Uterus (tissue), 4 donors: ENCODE data around the gene GLOD4. TPM values are rescaled to one million over a fixed set of nuclear protein-coding genes. Genes with fewer than 3 reads are reported as not detected.

Experiments used
- DNase-seq, 2 donors: peaks; one replicate each; pipeline ENCODE4 v3.0.0-alpha.2; 2019 to 2020
- H3K27ac ChIP-seq, 2 donors: fragments of 200-600 bp; sonication (generic); 1 replicate in 1 of 2; 2 replicates in 1 of 2; pipeline ENCODE4 v1.5.1; 2016 to 2018
- H3K27me3 ChIP-seq, 2 donors: fragments of 200-600 bp; sonication (generic); one replicate each; pipeline ENCODE4 v1.5.1; 2018 to 2019; ENCODE audit warnings: control low read depth in 1 of 2
- H3K36me3 ChIP-seq, 2 donors: fragments of 200-600 bp; sonication (generic); one replicate each; pipeline ENCODE4 v1.5.1; 2019; ENCODE audit warnings: control low read depth in 1 of 2
- H3K4me1 ChIP-seq, 2 donors: fragments of 200-600 bp; sonication (generic); one replicate each; pipeline ENCODE4 v1.5.1; 2018 to 2019; ENCODE audit warnings: control low read depth in 1 of 2
- H3K4me3 ChIP-seq, 2 donors: fragments of 200-600 bp; sonication (generic); 1 replicate in 1 of 2; 2 replicates in 1 of 2; pipeline ENCODE4 v1.5.1; 2018 to 2019; ENCODE audit warnings: mild to moderate bottlenecking in 1 of 2
- H3K9me3 ChIP-seq, 2 donors: fragments of 200-600 bp; sonication (generic); one replicate each; pipeline ENCODE4 v1.5.1; 2019; ENCODE audit warnings: control low read depth in 1 of 2
- POLR2A ChIP-seq, 2 donors: fragments of 450-650 bp; IDR thresholded peaks; one replicate each; pipeline ENCODE4 v1.6.1; 2016; ENCODE audit warnings: antibody characterized with exemption in 2 of 2, mild to moderate bottlenecking in 1 of 2, moderate library complexity in 1 of 2
- intact Hi-C: fragments of 100-400 bp; cut with DNase I; formaldehyde crosslinking; loops from one replicate; pipeline ENCODE4 v1.15.1; 2023; ENCODE audit warnings: low total_unique reads
- total RNA-seq, 4 donors: library from RNA; depleted of rRNA in 3 of 4; stranded (reverse); fragments of >200 nt in 3 of 4; gene quantifications; one replicate each; pipeline versions ENCODE4 v1.1.0 to v1.2.4, GENCODE V29; 2014 to 2023
- TF ChIP-seq, protein P1 (sequence below), 4 experiments: fragments of 200-600 bp in 2 of 4; fragments of 450-650 bp in 2 of 4; sonication (generic) in 2 of 4; IDR thresholded peaks; one replicate each; pipeline ENCODE4 v1.5.1; 2016 to 2019; ENCODE audit warnings: antibody characterized with exemption in 4 of 4, mild to moderate bottlenecking in 2 of 4, moderate library complexity in 1 of 4
- donor health status: DM: yes; HTN: yes; CAD: no.

GLOD4 gene
- total RNA-seq, 4 donors from 2014 or later = 16.4 to 77.4 (median 35.8) TPM

DNA sequence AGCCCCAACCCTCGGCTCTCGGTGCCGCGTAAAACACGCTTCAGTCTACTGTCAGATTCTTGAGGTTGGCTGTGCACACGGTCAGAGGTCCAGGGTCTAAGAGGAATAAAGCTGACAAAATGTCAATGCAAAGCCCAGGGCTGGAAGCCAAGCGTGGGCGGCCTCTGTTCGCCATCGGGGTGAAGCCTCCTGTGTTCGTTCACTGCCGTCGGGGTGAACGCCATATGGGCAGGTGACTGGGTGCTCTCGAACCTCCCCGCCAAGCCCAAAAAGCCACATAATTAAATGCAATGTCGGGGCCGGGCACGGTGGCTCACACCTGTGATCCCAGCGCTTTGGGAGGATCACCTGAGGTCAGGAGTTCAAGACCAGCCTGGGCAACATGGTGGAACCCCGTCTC lies 44.7 kb upstream of the GLOD4 start:
- Histone ChIP-seq H3K9me3 (no peaks in the 10 kb centered on the region), H3K27me3 (no peaks in the 10 kb centered on the region), H3K4me3 (no peak overlapping the region), H3K4me1 (no peaks in the 10 kb centered on the region), H3K36me3 (no peaks in the 10 kb centered on the region), H3K27ac (no peak overlapping the region)
- intact Hi-C loops = no loop called here
- DNase-seq = no peak
- TF ChIP-seq, protein P1, sequence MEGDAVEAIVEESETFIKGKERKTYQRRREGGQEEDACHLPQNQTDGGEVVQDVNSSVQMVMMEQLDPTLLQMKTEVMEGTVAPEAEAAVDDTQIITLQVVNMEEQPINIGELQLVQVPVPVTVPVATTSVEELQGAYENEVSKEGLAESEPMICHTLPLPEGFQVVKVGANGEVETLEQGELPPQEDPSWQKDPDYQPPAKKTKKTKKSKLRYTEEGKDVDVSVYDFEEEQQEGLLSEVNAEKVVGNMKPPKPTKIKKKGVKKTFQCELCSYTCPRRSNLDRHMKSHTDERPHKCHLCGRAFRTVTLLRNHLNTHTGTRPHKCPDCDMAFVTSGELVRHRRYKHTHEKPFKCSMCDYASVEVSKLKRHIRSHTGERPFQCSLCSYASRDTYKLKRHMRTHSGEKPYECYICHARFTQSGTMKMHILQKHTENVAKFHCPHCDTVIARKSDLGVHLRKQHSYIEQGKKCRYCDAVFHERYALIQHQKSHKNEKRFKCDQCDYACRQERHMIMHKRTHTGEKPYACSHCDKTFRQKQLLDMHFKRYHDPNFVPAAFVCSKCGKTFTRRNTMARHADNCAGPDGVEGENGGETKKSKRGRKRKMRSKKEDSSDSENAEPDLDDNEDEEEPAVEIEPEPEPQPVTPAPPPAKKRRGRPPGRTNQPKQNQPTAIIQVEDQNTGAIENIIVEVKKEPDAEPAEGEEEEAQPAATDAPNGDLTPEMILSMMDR (IDR thresholded peaks at IDR 0.05) = no peak
- TF ChIP-seq POLR2A (IDR thresholded peaks at IDR 0.05) = no peak

DNA sequence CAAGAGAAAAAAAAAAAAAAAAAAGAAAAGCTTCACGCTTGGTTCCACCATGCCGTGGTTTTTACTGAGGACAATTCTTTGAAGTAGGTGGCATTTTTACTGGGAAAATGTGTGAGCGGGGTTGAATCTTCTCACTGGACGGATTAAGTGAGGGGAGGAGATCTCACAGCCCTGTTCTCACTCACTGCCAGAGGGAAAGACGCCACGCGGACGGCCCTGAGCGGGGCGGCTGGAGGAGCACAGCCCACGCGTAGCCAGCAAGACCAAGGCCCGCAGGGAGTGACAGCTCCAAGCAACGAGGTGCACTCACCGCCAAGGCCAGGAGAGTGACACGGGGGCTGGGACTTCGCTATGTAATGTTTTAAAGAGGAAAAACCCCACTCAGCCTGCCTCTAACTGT lies 43.1 kb upstream of the GLOD4 start:
- TF ChIP-seq, protein P1 (IDR thresholded peaks at IDR 0.05) = peak in 1 of 4 experiments; percentile 12
- TF ChIP-seq POLR2A (IDR thresholded peaks at IDR 0.05) = no peak
- H3K4me3 ChIP-seq = no peak overlapping the region
- H3K27ac ChIP-seq = no peak overlapping the region
- no peak for DNase-seq
- H3K36me3 ChIP-seq = no peaks in the 10 kb centered on the region
- intact Hi-C loops = no loop called here
- no peaks in the 10 kb centered on the region for H3K9me3 ChIP-seq
- no peaks in the 10 kb centered on the region for H3K4me1 ChIP-seq
- no peaks in the 10 kb centered on the region for H3K27me3 ChIP-seq

DNA sequence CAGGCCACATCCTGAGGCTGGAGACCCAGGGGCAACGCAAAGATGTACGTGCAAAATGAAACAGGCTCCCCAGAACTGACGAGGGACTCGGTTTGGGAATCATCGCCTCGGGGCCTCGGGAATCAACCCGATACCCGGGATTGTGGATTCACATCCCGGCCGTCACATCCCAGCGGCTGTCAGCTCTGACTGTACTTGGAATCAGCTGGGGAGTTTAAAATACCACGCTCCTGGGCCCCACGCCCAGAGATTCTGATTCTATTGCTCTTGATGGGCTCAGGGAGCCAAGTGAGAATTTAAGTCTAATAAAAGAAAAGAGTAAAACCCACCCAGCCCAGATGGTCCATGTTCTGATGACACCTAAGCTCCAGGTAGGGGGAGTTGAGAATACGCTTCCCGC lies 42.3 kb upstream of the GLOD4 start:
- no peak overlapping the region for H3K4me3 ChIP-seq
- H3K27ac ChIP-seq = no peak overlapping the region
- H3K36me3 ChIP-seq = no peaks in the 10 kb centered on the region
- H3K9me3 ChIP-seq = no peaks in the 10 kb centered on the region
- peak in 1 of 2 donors; percentile 28 for DNase-seq
- no peaks in the 10 kb centered on the region for H3K4me1 ChIP-seq
- intact Hi-C loops = no loop called here
- H3K27me3 ChIP-seq = no peaks in the 10 kb centered on the region
- TF ChIP-seq, protein P1 (IDR thresholded peaks at IDR 0.05) = no peak
- TF ChIP-seq POLR2A (IDR thresholded peaks at IDR 0.05) = no peak

DNA sequence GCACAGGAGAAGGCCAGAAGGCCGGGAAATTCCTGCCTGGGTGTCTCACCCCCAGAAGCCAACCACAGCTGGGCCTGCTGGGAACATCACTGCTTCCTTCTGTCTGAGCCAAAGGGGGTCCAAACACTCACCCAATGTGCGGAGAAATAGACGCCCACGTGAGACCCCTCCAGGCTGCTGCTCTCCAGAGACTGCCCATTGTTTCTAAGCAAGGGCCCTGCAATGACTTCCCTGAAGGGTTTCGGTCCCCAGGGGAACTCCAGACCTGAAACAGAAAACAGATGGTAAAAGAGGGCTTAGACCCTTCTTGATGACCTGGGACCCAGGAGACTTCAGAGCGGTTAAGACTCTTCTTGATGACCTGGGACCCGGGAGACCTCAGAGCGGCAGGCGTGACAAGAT lies 41.4 kb upstream of the GLOD4 start:
- no peaks in the 10 kb centered on the region for H3K36me3 ChIP-seq
- H3K9me3 ChIP-seq = no peaks in the 10 kb centered on the region
- intact Hi-C loops = no loop called here

DNA sequence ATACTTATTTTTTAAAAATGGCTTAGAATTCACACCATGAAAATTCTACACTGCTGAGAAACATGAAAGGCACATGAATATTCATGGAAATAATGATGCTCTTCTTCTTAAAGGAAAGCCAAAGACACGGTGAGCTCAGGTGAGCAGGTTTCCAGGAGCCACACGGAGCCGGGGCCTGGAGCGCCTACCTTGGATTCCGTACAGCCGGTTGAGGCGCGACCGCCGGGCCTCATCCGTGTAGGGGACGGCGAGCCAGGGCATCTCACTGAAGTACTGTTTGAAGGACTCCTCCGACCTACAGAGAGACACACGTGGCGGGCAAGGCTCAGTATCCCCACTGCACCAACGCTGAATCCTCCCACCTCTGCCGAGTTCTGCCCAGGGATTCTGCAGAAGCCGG lies 37.2 kb upstream of the GLOD4 start:
- Histone ChIP-seq H3K4me3 (no peak overlapping the region), H3K36me3 (no peaks in the 10 kb centered on the region), H3K27me3 (no peaks in the 10 kb centered on the region), H3K27ac (no peak overlapping the region), H3K4me1 (no peaks in the 10 kb centered on the region), H3K9me3 (no peaks in the 10 kb centered on the region)
- TF ChIP-seq, protein P1 (IDR thresholded peaks at IDR 0.05) = no peak
- no peak for TF ChIP-seq POLR2A (IDR thresholded peaks at IDR 0.05)
- intact Hi-C loops = no loop called here
- DNase-seq = no peak

More for the DNA sequence above, 41.4 kb upstream of the GLOD4 start:
- Histone ChIP-seq H3K4me1 (no peaks in the 10 kb centered on the region), H3K27me3 (no peaks in the 10 kb centered on the region), H3K27ac (no peak overlapping the region), H3K4me3 (no peak overlapping the region)
- no peak for TF ChIP-seq POLR2A (IDR thresholded peaks at IDR 0.05)
- TF ChIP-seq, protein P1 (IDR thresholded peaks at IDR 0.05) = no peak
- no peak for DNase-seq
